SU-DHL-6 (cell line): ENCODE results near the gene SH3PXD2A.

ENCODE experiments used
- CTCF ChIP-seq: fragments of 200-600 bp; sonication (generic); IDR thresholded peaks from one replicate; pipeline ENCODE4 v1.5.1; 2017; ENCODE audit warnings: antibody characterized with exemption, mild to moderate bottlenecking, low read length, moderate library complexity; ENCODE audit not compliant: insufficient read depth, poor library complexity, severe bottlenecking
- EZH2phosphoT487 ChIP-seq: fragments of 200-600 bp; sonication (generic), shearing (Covaris generic); conservative IDR thresholded peaks from 2 replicates; pipeline ENCODE4 v1.6.1; 2018; ENCODE audit warnings: mild to moderate bottlenecking, antibody characterized with exemption, low read length, moderate library complexity, mixed read lengths

- TF ChIP-seq CTCF (no peak), EZH2phosphoT487 (no peak)
Measured at GRCh38 chr10:103595933-103596726, 259.2 kb downstream of the SH3PXD2A start.
